Ovary (tissue), 9 donors: ENCODE data around the gene ERCC5. TPM values are rescaled to one million over a fixed set of nuclear protein-coding genes. Genes with fewer than 3 reads are reported as not detected.
A peak's percentile ranks its signal among the peaks of the same experiment; 100 is the strongest.

Source experiments
- DNase-seq, 5 donors: peaks; one replicate each; pipeline ENCODE4 v3.0.0-alpha.2; 2019 to 2020
- H3K27ac ChIP-seq, 2 donors: fragments of 200-600 bp; one replicate each; pipeline versions ENCODE4 v1.5.1 to v1.8.0; 2019 to 2022
- H3K27me3 ChIP-seq: fragments of 200-600 bp; one replicate; pipeline ENCODE4 v1.8.0; 2022
- H3K36me3 ChIP-seq: fragments of 200-600 bp; sonication (generic); one replicate; pipeline ENCODE4 v1.5.1; 2019
- H3K4me1 ChIP-seq: one replicate; pipeline ENCODE4 v1.8.1; 2013; ENCODE audit warnings: mild to moderate bottlenecking, moderate library complexity; ENCODE audit not compliant: insufficient read depth
- H3K4me3 ChIP-seq: fragments of 200-600 bp; sonication (generic); one replicate; pipeline ENCODE4 v1.5.1; 2017
- H3K9me3 ChIP-seq, 2 donors: fragments of 200-600 bp in 1 of 2; sonication (generic) in 1 of 2; one replicate each; pipeline versions ENCODE4 v1.5.1 to v1.8.1; 2013 to 2019; ENCODE audit warnings: mild to moderate bottlenecking in 1 of 2, moderate library complexity in 1 of 2
- EP300 ChIP-seq: sonication (generic); formaldehyde crosslinking; IDR thresholded peaks from one replicate; pipeline ENCODE4 v1.6.1; 2017; ENCODE audit warnings: antibody characterized with exemption
- POLR2A ChIP-seq: fragments of 450-650 bp; IDR thresholded peaks from one replicate; pipeline ENCODE4 v1.6.1; 2017; ENCODE audit warnings: antibody characterized with exemption, mild to moderate bottlenecking, moderate library complexity
- WGBS, 3 donors: extraction: QIAGEN DNeasy Blood & Tissue Kit in 1 of 3; methylation state at CpG; one replicate each; pipeline versions ENCODE4 v1.1.5 to v1.1.7; 2013 to 2017; 5-methylcytosine and 5-hydroxymethylcytosine counted together
- intact Hi-C, 4 donors: fragments of 100-400 bp; cut with DNase I; formaldehyde crosslinking; loops; one replicate each; pipeline versions ENCODE4 v1.11.0 to v1.15.1; 2022 to 2023
- polyA plus RNA-seq, 2 donors: library from polyadenylated mRNA; stranded (reverse); fragments of 200-250 nt in 1 of 2; fragments of 350-450 nt in 1 of 2; fragmentation: Illumina TruSeq in 1 of 2; extraction: RNeasy Lipid Tissue Mini Kit (QIAGEN cat#74804) in 1 of 2; gene quantifications; one replicate each; pipeline ENCODE4 v1.2.3, GENCODE V29; 2013 to 2014
- total RNA-seq, 7 donors: library from RNA; depleted of rRNA in 2 of 7; stranded (reverse); fragments of >200 nt in 2 of 7; fragmentation: NEBNext Ultra II Directional in 3 of 7; extraction: Animal tissue kit (Norgen Biotek cat#: 25700) in 3 of 7; gene quantifications; one replicate each; pipeline versions ENCODE4 v1.1.0 to v1.2.4, GENCODE V29; 2016 to 2023
- TF ChIP-seq, protein P1 (sequence below), 3 donors: fragments of 450-650 bp in 2 of 3; fragments of 200-600 bp in 1 of 3; IDR thresholded peaks; one replicate each; pipeline versions ENCODE4 v1.5.1 to v1.8.0; 2016 to 2022; ENCODE audit warnings: antibody characterized with exemption in 3 of 3, mild to moderate bottlenecking in 1 of 3
- donor health status: DM: no; HTN: no; CAD: no; lungs with moderate emphysema.
- donor health status: DM: no; HTN: no; CAD: no.
- donor health status: Bipolar disorder and iron deficiency.
- donor health status: DM: yes; HTN: yes; CAD: no.
- donor health status: DM: no; HTN: no; CAD: no.
- donor health status: DM: yes; HTN: yes; CAD: no.

Gene ERCC5
- total and polyA plus RNA-seq, 9 donors: 38.4 to 65.2 (median 46.1) TPM

DNA sequence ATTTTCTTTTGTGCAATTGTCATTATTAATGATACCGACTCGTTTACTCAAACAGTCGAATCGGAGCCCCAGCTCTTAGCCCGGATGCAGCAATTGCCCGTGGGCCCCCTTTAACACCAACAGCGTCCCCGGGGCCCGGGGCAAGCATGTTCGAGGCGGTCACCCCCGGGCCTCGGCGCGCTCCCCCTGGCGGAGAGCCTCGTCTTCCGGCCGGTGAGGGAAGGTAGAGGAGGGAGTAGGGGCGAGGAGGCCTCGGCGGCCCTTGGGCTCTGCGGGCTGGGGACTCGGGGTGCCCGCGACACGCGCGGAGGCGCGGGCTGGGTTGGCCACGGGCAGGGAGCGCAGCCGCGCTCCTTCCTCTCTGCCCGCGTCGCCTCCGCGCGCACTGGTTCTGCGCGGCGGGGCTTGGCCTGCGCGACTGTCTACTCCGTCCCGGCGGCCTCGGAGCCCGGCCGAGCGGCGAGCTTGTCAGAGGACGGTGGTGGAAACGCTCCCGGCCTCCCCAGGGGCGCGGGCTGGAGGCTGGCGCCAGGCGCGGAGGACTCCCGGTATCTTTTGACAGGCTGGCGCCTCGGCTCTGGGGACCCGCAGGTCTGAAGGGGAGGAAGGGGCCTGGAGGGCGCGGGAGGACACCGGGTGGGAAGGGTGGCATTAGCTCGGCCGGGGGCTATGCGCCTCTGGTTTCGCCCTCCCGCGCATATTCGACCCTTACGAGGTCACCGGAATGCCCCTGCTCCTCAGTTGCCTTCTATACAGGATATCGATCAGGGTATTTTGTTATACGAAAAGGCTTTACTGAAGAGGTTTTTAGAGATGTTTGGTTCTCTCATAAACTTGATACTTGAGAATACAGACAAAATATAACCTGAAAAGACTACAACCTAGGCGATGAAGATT is 45.4 kb upstream of the ERCC5 start:
- no peaks in the 10 kb centered on the region for H3K9me3 ChIP-seq
- no peaks in the 10 kb centered on the region for H3K27me3 ChIP-seq
- peaks cover 2% of the 10 kb centered on the region for H3K4me1 ChIP-seq
- intact Hi-C loops: no loop called here
- peak overlapping the region; percentile 59 to 72 for H3K27ac ChIP-seq
- H3K4me3 ChIP-seq: peak overlapping the region; percentile 73
- WGBS, 3 donors: 1 to 2% (median 2%) methylated on average over 53 to 81 of the region's 81 CpGs
- no peaks in the 10 kb centered on the region for H3K36me3 ChIP-seq
- peak; percentile 72 to 87 (median 84) for DNase-seq
- TF ChIP-seq POLR2A (no peak), EP300 (no peak)
- TF ChIP-seq, protein P1, sequence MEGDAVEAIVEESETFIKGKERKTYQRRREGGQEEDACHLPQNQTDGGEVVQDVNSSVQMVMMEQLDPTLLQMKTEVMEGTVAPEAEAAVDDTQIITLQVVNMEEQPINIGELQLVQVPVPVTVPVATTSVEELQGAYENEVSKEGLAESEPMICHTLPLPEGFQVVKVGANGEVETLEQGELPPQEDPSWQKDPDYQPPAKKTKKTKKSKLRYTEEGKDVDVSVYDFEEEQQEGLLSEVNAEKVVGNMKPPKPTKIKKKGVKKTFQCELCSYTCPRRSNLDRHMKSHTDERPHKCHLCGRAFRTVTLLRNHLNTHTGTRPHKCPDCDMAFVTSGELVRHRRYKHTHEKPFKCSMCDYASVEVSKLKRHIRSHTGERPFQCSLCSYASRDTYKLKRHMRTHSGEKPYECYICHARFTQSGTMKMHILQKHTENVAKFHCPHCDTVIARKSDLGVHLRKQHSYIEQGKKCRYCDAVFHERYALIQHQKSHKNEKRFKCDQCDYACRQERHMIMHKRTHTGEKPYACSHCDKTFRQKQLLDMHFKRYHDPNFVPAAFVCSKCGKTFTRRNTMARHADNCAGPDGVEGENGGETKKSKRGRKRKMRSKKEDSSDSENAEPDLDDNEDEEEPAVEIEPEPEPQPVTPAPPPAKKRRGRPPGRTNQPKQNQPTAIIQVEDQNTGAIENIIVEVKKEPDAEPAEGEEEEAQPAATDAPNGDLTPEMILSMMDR (IDR thresholded peaks at IDR 0.05): peak; percentile 62 to 78 (median 65)

DNA sequence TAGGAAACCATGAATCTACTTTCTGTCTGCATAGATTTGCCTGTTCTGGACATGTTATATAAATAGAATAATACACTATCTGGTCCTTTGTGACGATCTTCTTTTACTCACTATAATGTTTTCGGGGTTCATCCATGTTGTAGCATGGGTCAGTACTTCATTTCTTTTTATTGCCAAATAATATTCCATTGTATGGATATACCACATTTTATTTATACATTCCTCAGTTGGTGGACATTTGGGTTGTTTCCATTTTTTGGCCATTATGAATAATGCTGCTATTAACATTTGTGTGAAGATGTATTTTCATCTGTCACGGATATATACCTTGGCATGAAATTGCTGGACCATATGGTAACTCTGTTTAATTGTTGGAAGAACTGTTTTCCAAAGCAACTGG is 40.2 kb upstream of the ERCC5 start:
- H3K36me3 ChIP-seq: no peaks in the 10 kb centered on the region
- DNase-seq: no peak
- no peaks in the 10 kb centered on the region for H3K27me3 ChIP-seq
- peaks cover 2% of the 10 kb centered on the region for H3K4me1 ChIP-seq
- 97 to 99% (median 97%) methylated on average over 3 of the region's 3 CpGs for WGBS, 3 donors
- H3K9me3 ChIP-seq: peaks cover 0 to 1% of the 10 kb centered on the region in 2 donors
- no peak for TF ChIP-seq EP300
- no peak for TF ChIP-seq POLR2A
- TF ChIP-seq, protein P1 (IDR thresholded peaks at IDR 0.05): no peak
- intact Hi-C loops: no loop called here
- H3K27ac ChIP-seq: no peak overlapping the region
- no peak overlapping the region for H3K4me3 ChIP-seq

DNA sequence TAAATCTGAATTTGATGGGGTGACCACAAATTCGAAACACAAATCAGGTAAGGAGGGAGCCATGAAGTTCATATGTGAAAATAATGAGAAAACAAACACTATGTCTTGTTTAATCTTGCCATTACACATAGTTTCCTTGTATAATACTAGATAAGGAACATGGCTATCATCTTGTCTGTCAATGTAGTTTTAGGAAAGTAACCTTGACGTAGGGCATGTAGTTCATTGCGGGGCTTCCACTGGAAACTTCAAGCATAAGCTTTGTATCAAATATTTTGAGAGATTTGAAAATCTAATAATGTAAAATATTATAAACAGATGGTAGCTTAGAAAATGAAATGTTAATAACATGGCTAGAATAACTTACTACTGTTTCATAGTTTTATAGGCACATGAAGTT is 38.1 kb upstream of the ERCC5 start:
- 95 to 97% (median 97%) methylated on average over 3 of the region's 3 CpGs for WGBS, 3 donors
- no peak overlapping the region for H3K27ac ChIP-seq
- no peak overlapping the region for H3K4me3 ChIP-seq
- no peaks in the 10 kb centered on the region for H3K27me3 ChIP-seq
- intact Hi-C loops: no loop called here
- H3K36me3 ChIP-seq: no peaks in the 10 kb centered on the region
- no peak for DNase-seq
- no peaks in the 10 kb centered on the region for H3K4me1 ChIP-seq
- TF ChIP-seq POLR2A: no peak
- TF ChIP-seq, protein P1 (IDR thresholded peaks at IDR 0.05): no peak
- no peak for TF ChIP-seq EP300
- H3K9me3 ChIP-seq: peaks cover 0 to 4% of the 10 kb centered on the region in 2 donors

DNA sequence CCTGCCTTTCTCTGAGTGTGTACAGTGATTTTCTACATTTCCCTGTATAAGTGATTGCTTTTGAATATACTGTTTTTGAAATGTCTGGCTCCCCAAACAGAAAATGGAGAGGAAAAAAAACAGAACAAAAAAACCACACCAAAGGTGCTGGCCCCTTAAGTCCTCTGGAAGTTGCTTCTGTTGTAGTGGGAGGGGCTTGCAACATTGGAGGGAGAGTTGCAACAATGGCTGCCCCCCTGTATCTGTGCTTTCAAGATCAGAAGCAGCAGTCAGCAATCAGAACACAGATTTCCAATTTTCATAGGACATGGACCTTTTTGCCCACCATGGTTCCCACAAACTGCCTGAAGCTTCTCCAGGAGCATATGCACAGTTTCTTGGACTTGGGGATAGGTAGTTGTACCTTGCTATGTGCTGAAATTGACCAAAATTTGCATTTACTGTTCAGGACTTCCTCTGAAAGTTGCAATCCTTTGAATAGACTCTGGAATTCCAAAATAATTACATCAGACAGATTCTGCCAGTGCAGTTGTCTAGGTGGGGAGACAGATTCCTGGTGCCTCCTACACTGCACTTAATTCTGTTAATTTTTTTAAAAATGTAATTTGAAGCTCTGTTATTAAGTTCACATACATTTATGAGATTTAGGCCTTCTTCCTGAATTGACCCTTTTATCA is 33.1 kb upstream of the ERCC5 start:
- H3K27ac ChIP-seq: no peak overlapping the region
- intact Hi-C loops: no loop called here
- TF ChIP-seq POLR2A (no peak), EP300 (no peak)
- TF ChIP-seq, protein P1 (IDR thresholded peaks at IDR 0.05): no peak
- H3K4me3 ChIP-seq: no peak overlapping the region
- H3K9me3 ChIP-seq: peaks cover 0 to 4% of the 10 kb centered on the region in 2 donors
- no peaks in the 10 kb centered on the region for H3K27me3 ChIP-seq
- DNase-seq: no peak
- H3K36me3 ChIP-seq: no peaks in the 10 kb centered on the region
- no peaks in the 10 kb centered on the region for H3K4me1 ChIP-seq
